DND-41 (cell line): ENCODE data around the gene LRRC74B.

Experiments used
- EZH2 ChIP-seq: IDR thresholded peaks from 3 replicates; pipeline ENCODE4 v1.6.1; 2012; ENCODE audit warnings: borderline replicate concordance, low read depth, mild to moderate bottlenecking, moderate library complexity, low read length, inconsistent platforms; ENCODE audit not compliant: severe bottlenecking
- TF ChIP-seq, protein P1 (sequence below): IDR thresholded peaks from 2 replicates; pipeline ENCODE4 v1.5.1; 2012; ENCODE audit warnings: borderline replicate concordance, low read length, moderate library complexity, mild to moderate bottlenecking; ENCODE audit not compliant: poor library complexity, severe bottlenecking; ENCODE audit errors: extremely low read depth

DNA sequence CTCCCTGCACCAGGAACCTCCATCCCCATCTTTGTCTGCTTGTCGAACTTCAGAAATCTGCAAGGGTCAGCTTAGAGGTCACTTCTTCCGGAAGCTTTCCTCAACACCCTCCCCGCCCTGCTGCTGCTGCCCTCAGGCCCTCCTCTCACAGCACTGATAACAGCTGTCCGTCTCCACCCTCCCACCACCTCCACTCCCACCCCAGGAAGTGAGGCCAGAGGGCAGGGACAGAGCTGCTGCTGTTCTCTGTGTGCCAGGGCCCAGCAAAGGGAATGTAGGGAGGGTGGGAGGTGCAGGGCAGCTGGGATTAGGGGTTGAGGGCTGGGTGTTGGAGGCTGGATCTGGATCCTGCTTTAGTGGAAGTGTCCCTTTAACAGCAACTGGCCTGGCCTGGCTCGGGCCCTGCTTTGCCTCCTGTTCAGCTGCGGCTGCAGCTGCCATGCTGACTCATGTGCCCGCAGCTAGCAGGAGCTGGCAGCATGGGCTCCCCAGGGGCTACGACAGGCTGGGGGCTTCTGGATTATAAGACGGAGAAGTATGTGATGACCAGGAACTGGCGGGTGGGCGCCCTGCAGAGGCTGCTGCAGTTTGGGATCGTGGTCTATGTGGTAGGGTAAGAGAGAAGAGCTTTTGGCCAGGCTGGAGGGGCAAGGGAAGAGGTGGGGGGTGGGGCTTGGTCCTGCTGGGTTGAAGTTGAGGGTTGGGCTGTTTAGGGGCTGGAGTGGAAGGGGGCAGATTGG is 30.9 kb upstream of the LRRC74B start, which contains the start of gene P2RX6:
- TF ChIP-seq, protein P1, sequence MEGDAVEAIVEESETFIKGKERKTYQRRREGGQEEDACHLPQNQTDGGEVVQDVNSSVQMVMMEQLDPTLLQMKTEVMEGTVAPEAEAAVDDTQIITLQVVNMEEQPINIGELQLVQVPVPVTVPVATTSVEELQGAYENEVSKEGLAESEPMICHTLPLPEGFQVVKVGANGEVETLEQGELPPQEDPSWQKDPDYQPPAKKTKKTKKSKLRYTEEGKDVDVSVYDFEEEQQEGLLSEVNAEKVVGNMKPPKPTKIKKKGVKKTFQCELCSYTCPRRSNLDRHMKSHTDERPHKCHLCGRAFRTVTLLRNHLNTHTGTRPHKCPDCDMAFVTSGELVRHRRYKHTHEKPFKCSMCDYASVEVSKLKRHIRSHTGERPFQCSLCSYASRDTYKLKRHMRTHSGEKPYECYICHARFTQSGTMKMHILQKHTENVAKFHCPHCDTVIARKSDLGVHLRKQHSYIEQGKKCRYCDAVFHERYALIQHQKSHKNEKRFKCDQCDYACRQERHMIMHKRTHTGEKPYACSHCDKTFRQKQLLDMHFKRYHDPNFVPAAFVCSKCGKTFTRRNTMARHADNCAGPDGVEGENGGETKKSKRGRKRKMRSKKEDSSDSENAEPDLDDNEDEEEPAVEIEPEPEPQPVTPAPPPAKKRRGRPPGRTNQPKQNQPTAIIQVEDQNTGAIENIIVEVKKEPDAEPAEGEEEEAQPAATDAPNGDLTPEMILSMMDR, result no peak
- no peak for TF ChIP-seq EZH2
